ENCODE measurements around the gene ATP6V1B1. TPM values are rescaled to one million over a fixed set of nuclear protein-coding genes. Genes with fewer than 3 reads are reported as not detected.

Gene ATP6V1B1
- total and polyA plus RNA-seq, 2 experiments from 2014 or later: not detected

GRCh38 chr2:70949086-70949485 lies 13.4 kb downstream of the ATP6V1B1 start (continued):
- TF ChIP-seq ZNF462 (CRISPR knock-in tag; IDR thresholded peaks at IDR 0.05) (no peak), JUNB (IDR thresholded peaks at IDR 0.05; ENCODE audit: unreplicated experiment) (no peak), EZH2 (IDR thresholded peaks at IDR 0.05; ENCODE audit: low read depth, unreplicated experiment) (no peak), POLR2AphosphoS5 (IDR thresholded peaks at IDR 0.05; ENCODE audit: low read depth) (no peak), CTCF (conservative IDR thresholded peaks at IDR 0.05; ENCODE audit: low read depth in 2 of 2) (no peak), STAT1 (IDR thresholded peaks at IDR 0.05; ENCODE audit: unreplicated experiment) (no peak), CREB1 (CRISPR knock-in tag; IDR thresholded peaks at IDR 0.05; ENCODE audit: low read depth) (no peak)

GRCh38 chr2:70954886-70955285 lies 19.2 kb downstream of the ATP6V1B1 start:
- H3K27ac ChIP-seq (ENCODE audit: low read depth): no peak overlapping the region
- no peak overlapping the region for H3K4me3 ChIP-seq
- peaks cover 19% of the 10 kb centered on the region for H3K27me3 ChIP-seq (ENCODE audit: insufficient read depth)
- Mint-ChIP-seq H3K9me3 (no peaks in the 10 kb centered on the region), H3K4me3 (no peak overlapping the region), H3K4me1 (no peaks in the 10 kb centered on the region), H3K27ac (no peak overlapping the region), H3K36me3 (ENCODE audit: low read depth) (no peaks in the 10 kb centered on the region), H3K27me3 (ENCODE audit: insufficient read depth, low read depth, poor library complexity) (peaks cover 16% of the 10 kb centered on the region)
- ATAC-seq (no peak), DNase-seq (ENCODE audit: low spot score) (no peak)
- no peaks in the 10 kb centered on the region for H3K9me2 ChIP-seq (ENCODE audit: insufficient read depth)
- no peaks in the 10 kb centered on the region for H3K36me3 ChIP-seq (ENCODE audit: insufficient read depth)
- no peaks in the 10 kb centered on the region for H3K4me1 ChIP-seq (ENCODE audit: insufficient read depth)
- no peaks in the 10 kb centered on the region for H3K79me2 ChIP-seq (replicated peaks; ENCODE audit: insufficient read depth)
- no peaks in the 10 kb centered on the region for H4K20me1 ChIP-seq (replicated peaks; ENCODE audit: insufficient read depth)
- H3K4me2 ChIP-seq: no peak overlapping the region
- no peak overlapping the region for H2AFZ ChIP-seq
- no peaks in the 10 kb centered on the region for H3F3A ChIP-seq (replicated peaks; ENCODE audit: low read depth)
- TF ChIP-seq REST (IDR thresholded peaks at IDR 0.05; ENCODE audit: unreplicated experiment): no peak
